ENCODE measurements around the gene NISCH.

NISCH gene

DNA sequence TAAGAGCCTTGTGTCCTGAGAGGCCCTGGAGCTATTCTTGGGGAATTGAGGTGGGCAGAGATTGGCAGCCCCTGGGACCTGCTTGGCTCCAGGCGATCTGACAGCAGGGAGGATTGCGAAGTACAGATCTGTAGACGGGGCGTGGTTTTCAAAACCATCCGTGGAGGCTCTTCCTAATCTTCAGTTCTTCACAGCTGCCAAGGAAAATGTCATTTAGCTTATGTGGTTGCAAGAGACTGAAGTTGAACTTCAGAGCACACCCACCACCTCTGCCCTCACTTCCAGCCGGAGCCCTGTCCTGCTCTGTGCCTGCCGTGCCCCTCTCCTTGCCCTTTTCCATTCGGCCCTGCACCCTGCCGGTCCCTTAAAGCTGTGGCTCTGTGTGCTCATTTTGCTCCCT lies 12.9 kb downstream of the NISCH start:
- Histone ChIP-seq H3K4me2 (ENCODE audit: low read depth, low read length, poor library complexity, severe bottlenecking) (no peak overlapping the region), H3K9me3 (ENCODE audit: insufficient read depth, low read length) (no peaks in the 10 kb centered on the region), H3K9me2 (replicated peaks; ENCODE audit: insufficient read depth, low read length) (no peaks in the 10 kb centered on the region), H3K27me3 (ENCODE audit: low read length) (no peaks in the 10 kb centered on the region), H3K27ac (ENCODE audit: low read depth, low read length) (no peak overlapping the region), H2AFZ (ENCODE audit: low read depth, low read length, severe bottlenecking) (no peak overlapping the region), H4K20me1 (ENCODE audit: low read depth, low read length) (no peaks in the 10 kb centered on the region), H3K4me3 (ENCODE audit: insufficient read depth, low read length, poor library complexity, severe bottlenecking) (no peak overlapping the region), H3K79me2 (ENCODE audit: insufficient read depth, low read length) (no peaks in the 10 kb centered on the region; the same call in 1 of the 2 replicates), H3K36me3 (ENCODE audit: low read length) (no peaks in the 10 kb centered on the region), H3F3A (ENCODE audit: insufficient read depth) (no peaks in the 10 kb centered on the region), H3K9ac (ENCODE audit: low read length) (no peak overlapping the region)
- TF ChIP-seq EZH2phosphoT487 (conservative IDR thresholded peaks at IDR 0.05; ENCODE audit: low read length), result no peak
- TF ChIP-seq, protein P1, sequence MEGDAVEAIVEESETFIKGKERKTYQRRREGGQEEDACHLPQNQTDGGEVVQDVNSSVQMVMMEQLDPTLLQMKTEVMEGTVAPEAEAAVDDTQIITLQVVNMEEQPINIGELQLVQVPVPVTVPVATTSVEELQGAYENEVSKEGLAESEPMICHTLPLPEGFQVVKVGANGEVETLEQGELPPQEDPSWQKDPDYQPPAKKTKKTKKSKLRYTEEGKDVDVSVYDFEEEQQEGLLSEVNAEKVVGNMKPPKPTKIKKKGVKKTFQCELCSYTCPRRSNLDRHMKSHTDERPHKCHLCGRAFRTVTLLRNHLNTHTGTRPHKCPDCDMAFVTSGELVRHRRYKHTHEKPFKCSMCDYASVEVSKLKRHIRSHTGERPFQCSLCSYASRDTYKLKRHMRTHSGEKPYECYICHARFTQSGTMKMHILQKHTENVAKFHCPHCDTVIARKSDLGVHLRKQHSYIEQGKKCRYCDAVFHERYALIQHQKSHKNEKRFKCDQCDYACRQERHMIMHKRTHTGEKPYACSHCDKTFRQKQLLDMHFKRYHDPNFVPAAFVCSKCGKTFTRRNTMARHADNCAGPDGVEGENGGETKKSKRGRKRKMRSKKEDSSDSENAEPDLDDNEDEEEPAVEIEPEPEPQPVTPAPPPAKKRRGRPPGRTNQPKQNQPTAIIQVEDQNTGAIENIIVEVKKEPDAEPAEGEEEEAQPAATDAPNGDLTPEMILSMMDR (IDR thresholded peaks at IDR 0.05; ENCODE audit: insufficient read depth, low read length, poor library complexity, severe bottlenecking), result no peak

DNA sequence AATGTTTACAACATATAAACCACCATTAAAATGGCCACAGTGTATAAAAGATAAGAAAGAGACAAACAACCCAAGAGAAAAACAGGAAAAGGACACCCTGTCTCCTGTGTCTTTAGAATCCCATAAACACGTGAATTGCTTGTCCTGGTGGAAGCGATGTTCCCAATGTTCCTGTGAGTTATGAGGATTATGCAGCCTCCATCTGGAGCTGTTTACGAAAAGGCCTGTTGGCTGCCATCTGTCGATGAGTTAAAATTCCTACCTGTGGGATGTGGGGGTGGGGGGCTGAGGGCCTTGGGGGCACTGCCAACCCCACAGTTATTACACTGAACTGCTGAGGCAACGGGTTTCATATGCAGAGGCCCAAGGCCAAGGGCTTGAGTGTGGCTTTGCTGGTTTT lies 13.6 kb downstream of the NISCH start:
- Histone ChIP-seq H3K36me3 (ENCODE audit: low read length) (no peaks in the 10 kb centered on the region), H3K4me3 (ENCODE audit: insufficient read depth, low read length, poor library complexity, severe bottlenecking) (no peak overlapping the region), H3K4me2 (ENCODE audit: low read depth, low read length, poor library complexity, severe bottlenecking) (no peak overlapping the region), H3K9me3 (ENCODE audit: insufficient read depth, low read length) (no peaks in the 10 kb centered on the region), H3K9ac (ENCODE audit: low read length) (no peak overlapping the region), H3K9me2 (replicated peaks; ENCODE audit: insufficient read depth, low read length) (no peaks in the 10 kb centered on the region), H4K20me1 (ENCODE audit: low read depth, low read length) (no peaks in the 10 kb centered on the region), H3K27me3 (ENCODE audit: low read length) (no peaks in the 10 kb centered on the region), H3F3A (ENCODE audit: insufficient read depth) (no peaks in the 10 kb centered on the region), H2AFZ (ENCODE audit: low read depth, low read length, severe bottlenecking) (no peak overlapping the region), H3K79me2 (ENCODE audit: insufficient read depth, low read length) (no peaks in the 10 kb centered on the region; the same call in 1 of the 2 replicates), H3K27ac (ENCODE audit: low read depth, low read length) (no peak overlapping the region)
- no peak for TF ChIP-seq EZH2phosphoT487 (conservative IDR thresholded peaks at IDR 0.05; ENCODE audit: low read length)
- TF ChIP-seq, protein P1 (IDR thresholded peaks at IDR 0.05; ENCODE audit: insufficient read depth, low read length, poor library complexity, severe bottlenecking), result no peak

DNA sequence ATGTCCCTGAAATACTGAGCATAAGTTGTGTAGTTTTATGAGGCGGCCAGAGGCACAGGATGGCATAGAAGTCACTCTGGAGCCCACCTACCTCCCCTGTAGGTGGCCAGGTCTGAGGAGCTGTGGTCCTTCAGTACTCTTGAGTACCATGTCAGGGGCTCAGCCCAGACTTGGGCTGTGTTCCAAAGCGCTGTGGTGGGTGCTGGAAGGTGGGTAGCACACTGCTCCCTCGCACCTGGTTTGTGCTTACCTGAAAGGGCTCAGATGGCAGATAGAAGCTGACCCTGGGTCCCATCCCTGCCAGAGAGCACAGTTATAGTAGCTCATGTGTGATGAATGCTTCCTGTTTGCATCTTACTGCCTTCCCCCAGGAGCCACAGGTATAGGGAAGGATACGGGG lies 15.5 kb downstream of the NISCH start:
- no peak overlapping the region for H3K4me2 ChIP-seq (ENCODE audit: low read depth, low read length, poor library complexity, severe bottlenecking)
- H3K79me2 ChIP-seq (ENCODE audit: insufficient read depth, low read length), result no peaks in the 10 kb centered on the region
- H3F3A ChIP-seq (ENCODE audit: insufficient read depth), result no peaks in the 10 kb centered on the region
- no peaks in the 10 kb centered on the region for H3K9me2 ChIP-seq (replicated peaks; ENCODE audit: insufficient read depth, low read length)
- H3K9me3 ChIP-seq (ENCODE audit: insufficient read depth, low read length), result no peaks in the 10 kb centered on the region
- no peaks in the 10 kb centered on the region for H3K36me3 ChIP-seq (ENCODE audit: low read length)
- H4K20me1 ChIP-seq (ENCODE audit: low read depth, low read length), result no peaks in the 10 kb centered on the region
- no peak overlapping the region for H2AFZ ChIP-seq (ENCODE audit: low read depth, low read length, severe bottlenecking)
- H3K27me3 ChIP-seq (ENCODE audit: low read length), result no peaks in the 10 kb centered on the region
- no peak overlapping the region for H3K9ac ChIP-seq (ENCODE audit: low read length)
- H3K4me3 ChIP-seq (ENCODE audit: insufficient read depth, low read length, poor library complexity, severe bottlenecking), result no peak overlapping the region
- H3K27ac ChIP-seq (ENCODE audit: low read depth, low read length), result no peak overlapping the region
- TF ChIP-seq, protein P1 (IDR thresholded peaks at IDR 0.05; ENCODE audit: insufficient read depth, low read length, poor library complexity, severe bottlenecking), result no peak
- TF ChIP-seq EZH2phosphoT487 (conservative IDR thresholded peaks at IDR 0.05; ENCODE audit: low read length), result no peak

Data from SU-DHL-6 (cell line).